Measurements from ENCODE around the gene PTPRE.

DNA sequence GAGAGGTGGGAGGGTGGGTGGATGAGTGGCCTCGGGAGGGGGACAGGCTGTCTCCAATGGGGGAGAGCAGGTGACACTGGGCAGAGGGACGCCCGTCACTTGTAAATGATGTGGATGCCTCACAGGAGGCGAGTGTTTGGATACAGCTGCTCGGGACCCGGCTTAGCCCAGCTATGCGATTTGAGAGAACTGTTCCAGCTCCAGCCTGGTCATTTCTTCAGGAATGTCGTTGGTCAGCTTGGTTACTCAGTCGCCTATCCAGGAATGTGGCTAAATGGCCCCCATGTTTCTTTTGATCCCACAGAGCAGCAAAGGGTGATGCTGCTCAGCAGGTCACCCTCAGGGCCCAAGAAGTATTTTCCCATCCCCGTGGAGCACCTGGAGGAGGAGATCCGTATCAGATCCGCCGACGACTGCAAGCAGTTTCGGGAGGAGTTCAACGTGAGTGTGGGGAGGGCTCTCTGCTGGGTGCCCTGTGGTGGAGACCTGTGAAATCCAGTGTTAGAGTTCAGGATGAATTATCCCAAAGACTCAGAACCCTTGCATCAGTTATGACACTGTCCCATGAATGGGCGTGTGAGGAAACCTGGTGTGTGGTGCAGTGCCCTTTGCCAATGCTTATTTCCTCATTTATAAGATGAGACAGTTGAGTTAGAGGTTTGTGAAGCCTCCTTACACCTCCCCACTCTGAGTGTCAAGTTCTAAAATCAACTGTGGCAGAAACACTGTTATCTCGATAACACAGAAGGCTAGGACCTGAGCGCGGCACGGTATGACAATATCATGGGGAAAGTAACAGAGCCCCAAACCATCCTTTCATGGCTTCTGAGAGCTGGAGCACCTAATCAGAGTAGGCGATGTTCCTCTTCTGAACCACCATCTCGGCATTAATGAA, 142.6 kb downstream of the PTPRE start:
- TF ChIP-seq, protein P1, sequence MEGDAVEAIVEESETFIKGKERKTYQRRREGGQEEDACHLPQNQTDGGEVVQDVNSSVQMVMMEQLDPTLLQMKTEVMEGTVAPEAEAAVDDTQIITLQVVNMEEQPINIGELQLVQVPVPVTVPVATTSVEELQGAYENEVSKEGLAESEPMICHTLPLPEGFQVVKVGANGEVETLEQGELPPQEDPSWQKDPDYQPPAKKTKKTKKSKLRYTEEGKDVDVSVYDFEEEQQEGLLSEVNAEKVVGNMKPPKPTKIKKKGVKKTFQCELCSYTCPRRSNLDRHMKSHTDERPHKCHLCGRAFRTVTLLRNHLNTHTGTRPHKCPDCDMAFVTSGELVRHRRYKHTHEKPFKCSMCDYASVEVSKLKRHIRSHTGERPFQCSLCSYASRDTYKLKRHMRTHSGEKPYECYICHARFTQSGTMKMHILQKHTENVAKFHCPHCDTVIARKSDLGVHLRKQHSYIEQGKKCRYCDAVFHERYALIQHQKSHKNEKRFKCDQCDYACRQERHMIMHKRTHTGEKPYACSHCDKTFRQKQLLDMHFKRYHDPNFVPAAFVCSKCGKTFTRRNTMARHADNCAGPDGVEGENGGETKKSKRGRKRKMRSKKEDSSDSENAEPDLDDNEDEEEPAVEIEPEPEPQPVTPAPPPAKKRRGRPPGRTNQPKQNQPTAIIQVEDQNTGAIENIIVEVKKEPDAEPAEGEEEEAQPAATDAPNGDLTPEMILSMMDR (IDR thresholded peaks at IDR 0.05), result no peak
- no peak for TF ChIP-seq POLR2A (IDR thresholded peaks at IDR 0.05)

All from lower leg skin (tissue), 3 donors.